ENCODE data around the gene MTPN.

MTPN gene

GRCh38 chr7:135925210-135925609 lies 51.9 kb downstream of the MTPN start:
- DNase-seq (ENCODE audit: low read depth, low spot score) = no peak

- no peak for DNase-seq (ENCODE audit: low read depth, low spot score)
Observed at GRCh38 chr7:135924302-135924701, 52.9 kb downstream of the MTPN start.

DNA sequence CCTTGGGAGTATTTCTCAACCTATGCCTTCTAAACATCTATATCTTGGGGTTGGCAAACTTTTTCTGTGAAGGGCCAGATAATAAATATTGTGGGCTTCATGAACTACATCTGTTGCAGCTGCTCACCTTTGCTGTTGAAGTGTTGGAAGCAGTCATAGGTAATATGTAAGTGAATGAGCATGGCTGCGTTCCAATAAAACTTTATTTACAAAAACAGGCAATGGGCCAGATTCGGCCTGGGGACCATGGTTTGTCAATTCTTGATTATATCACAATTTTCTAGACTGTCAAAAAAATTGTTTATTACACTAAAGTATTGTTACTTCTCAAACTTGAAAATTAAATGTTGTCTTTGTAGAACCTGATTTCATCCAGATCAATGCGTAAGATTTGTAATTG lies 54.9 kb downstream of the MTPN start:
- no peak for DNase-seq (ENCODE audit: low read depth, low spot score)

GRCh38 chr7:135920478-135920877 lies 56.7 kb downstream of the MTPN start:
- no peak for DNase-seq (ENCODE audit: low read depth, low spot score)

DNA sequence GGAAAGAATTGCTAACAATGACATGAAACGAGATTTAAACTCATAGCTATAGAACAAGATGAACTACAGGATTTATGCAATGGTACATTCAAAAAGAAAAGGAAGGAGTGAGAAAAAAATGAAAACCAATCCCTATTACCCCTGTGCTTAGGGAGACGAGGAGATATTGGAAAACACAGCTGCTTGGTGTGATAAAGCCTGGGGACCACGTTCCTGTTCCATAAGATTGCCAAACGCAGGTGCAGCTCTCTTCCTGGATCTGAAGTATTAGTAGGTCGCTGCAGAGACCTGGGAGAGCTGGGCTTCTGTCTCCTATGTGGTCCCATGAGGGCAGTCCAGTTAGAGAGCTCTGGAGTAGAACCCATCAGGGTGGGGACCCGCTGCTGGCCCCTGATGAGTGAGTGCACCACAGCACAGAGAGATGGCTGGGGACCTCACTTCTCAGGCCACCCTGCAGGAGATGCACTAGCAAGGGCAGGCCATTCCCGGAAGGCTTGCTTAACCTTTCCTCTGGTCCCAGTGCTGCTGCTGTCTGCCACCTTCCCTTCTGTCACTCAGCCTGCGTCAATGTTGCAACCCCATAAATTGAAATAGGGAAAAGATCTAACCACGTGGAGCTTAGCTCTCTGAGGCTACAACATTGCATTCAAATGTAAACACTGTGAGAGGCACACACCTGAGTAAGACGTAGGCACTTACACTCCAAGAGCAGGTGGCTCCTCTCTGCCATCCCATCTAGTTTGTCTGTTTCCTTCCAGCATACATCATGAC lies 57.9 kb downstream of the MTPN start:
- no peak for DNase-seq (ENCODE audit: low read depth, low spot score)

DNA sequence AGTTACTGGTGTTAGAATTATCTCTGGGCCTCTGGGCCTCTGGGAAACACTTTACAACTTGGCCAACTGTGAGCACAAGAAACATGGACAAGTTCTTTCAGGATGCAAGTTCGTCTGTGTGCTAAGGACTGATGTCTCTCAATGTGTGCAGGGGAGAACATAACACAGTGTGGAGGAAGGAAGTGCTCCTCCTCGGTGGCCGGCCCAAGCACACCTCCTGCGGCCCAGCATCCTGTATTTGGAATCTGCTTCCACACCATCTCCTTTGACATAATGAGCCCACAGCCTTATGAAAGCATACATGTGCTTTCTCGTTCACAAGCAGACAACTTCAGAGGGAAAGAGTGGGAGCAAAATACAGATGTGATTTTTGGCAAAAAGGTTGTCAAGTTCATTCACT lies 59.0 kb downstream of the MTPN start:
- no peak for DNase-seq (ENCODE audit: low read depth, low spot score)

- DNase-seq (ENCODE audit: low read depth, low spot score) = no peak
Observed at GRCh38 chr7:135917721-135918120, 59.4 kb downstream of the MTPN start.

GRCh38 chr7:135914346-135914745 lies 62.8 kb downstream of the MTPN start:
- DNase-seq (ENCODE audit: low read depth, low spot score) = no peak

- DNase-seq (ENCODE audit: low read depth, low spot score) = no peak
Observed at GRCh38 chr7:135913404-135913803, 63.8 kb downstream of the MTPN start.

GRCh38 chr7:135911099-135911498 lies 66.1 kb downstream of the MTPN start:
- DNase-seq (ENCODE audit: low read depth, low spot score) = no peak

DNA sequence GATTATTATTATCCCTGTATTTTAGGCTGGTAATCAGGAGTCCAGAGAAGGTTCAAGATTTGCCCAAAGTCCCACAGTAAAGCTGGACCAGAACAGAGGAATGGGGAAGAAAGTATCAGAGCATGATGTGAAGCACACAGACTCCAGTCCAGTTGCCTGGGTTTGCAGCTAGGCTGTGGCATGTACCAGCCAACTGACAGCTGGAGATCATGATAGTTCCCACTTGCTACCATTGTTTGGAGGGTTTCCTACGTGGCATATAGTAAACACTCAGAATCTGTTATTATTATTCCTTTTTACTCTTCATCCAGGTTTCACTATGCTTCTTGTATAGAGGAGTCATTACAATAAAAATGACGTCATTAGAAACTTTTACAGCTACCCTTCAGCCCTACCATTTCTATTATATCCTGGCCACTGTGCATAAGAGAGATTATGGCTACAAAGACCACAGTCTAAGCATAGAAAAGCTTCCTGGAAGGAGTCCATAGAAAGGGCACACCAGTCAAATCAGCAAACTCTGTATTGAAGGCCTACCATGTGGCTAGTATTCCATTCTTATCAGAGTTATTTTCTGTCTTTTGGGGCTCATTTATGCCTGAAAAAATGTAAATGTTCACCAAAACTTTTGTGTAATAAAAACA lies 66.6 kb downstream of the MTPN start:
- DNase-seq (ENCODE audit: low read depth, low spot score) = no peak

DNA sequence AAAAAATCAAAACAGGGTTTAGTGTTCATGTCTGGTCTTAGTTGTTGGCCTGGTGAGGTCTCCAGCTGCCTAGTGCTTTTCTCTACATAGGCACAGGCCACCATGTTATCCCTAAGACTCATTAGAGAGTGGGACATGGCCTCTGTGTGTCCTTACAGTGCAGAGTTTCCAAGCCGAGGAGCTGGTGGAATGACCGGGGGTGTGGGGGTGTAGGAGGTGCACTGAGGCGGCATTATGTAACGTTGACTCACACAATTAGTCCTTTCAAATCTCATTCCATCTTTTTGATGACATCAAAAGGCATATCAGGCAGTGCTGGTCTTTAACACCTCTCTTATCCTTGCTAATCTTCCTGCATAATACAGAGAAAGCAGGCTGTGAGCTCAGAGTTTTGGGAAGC lies 71.3 kb downstream of the MTPN start:
- DNase-seq (ENCODE audit: low read depth, low spot score) = no peak

DNA sequence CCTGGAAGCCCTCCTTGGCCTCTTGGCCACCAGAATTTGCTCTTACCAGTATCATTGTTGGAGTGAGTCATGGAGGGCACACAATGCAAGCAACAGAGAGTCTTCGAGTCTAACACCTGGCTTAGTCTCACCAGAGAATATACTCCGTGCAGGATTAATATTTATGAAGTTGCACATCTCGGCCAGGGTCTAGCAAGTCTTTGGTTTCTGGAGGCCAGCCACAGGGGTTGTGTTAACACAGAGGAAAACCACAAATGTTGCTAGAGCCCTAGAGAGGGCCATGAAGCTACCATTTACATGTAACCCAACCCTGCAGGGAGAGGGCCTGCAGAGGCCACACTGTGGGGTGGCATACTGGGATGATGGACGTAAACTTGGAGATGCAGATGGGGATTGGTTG lies 71.8 kb downstream of the MTPN start:
- no peak for DNase-seq (ENCODE audit: low read depth, low spot score)

DNA sequence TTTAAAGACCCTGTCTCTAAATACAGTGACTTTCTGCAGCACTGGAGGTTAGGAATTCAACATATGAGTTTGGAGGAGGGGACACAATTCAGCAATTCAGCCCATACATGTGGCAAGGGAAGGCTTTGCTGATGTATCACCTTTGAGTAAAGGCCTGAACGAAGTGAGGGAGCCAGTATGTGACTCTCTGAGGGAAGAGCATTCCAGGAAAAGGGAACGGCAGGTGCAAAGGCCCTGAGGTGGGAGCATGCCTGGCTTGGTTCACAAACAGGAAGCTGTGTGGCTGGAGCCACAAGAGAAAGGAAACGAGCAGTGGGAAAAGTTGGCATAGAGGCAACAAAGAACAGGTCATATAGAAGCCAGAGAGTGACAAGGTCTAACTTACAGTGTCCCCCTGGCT lies 72.9 kb downstream of the MTPN start:
- no peak for DNase-seq (ENCODE audit: low read depth, low spot score)

GRCh38 chr7:135901585-135902540 lies 75.3 kb downstream of the MTPN start:
- DNase-seq (ENCODE audit: low read depth, low spot score) = no peak

DNA sequence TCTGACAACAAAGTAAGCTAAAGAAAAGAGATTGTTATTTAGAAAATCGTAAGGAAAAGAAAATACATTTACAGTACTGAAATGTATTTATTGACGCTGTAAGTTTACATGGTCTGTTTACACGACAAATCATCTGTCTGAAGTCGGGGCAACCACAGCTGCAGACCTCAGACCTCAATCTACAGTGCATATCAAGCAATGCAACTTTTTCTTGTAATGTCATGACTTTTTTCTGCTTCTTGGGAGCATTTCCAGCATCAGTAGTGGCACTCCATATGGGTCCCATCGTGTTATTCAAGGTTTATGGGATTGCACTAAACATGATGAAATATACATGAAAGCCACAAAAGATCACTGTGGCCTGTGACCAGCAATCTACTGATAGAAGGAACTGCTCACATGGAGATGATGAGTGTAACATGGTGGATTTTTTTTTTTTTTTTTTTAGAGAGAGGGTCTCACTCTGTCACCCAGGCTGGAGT lies 77.1 kb downstream of the MTPN start:
- DNase-seq (ENCODE audit: low read depth, low spot score) = no peak

- DNase-seq (ENCODE audit: low read depth, low spot score) = no peak
Observed at GRCh38 chr7:135899458-135900064, 77.6 kb downstream of the MTPN start.

DNA sequence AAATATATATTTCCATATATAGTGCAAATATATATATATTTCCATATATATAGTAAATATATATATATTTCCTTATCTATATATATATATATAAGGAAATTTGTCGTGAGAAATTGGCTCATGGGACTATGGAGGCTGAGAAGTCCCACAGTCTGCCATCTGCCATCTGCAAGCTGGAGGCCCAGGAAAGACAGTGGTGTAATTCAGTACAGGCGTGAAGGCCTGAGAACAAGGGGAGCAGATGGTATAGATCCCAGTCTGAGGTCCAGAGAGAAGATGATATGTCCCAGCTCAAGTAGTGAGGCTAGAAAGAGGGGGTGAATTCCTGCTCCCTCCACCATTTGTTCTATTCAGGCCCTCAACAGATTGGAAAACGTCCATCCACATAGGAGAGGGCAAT lies 78.9 kb downstream of the MTPN start:
- DNase-seq (ENCODE audit: low read depth, low spot score) = no peak

DNA sequence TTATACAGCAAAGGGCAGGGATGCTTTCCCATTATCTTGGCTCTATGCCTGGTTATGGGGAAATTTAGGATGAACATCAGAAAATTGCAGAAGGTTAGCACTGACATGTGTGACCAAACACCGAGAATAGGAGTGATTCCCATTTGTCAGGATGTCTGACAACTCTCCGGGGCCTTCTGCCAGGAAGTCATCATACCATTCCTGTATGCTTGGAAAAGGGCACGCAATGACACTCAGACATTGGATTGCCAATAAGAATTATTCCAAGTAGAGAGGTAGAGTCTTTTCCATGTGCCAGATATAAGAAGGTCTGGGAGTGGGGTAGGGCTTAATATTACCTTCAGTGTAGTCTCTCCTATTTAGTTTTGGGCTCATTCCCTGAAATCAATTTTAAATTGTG lies 82.3 kb downstream of the MTPN start:
- DNase-seq (ENCODE audit: low read depth, low spot score) = no peak

- DNase-seq (ENCODE audit: low read depth, low spot score) = no peak
Observed at GRCh38 chr7:135889823-135890222, 87.3 kb downstream of the MTPN start.

- DNase-seq (ENCODE audit: low read depth, low spot score) = no peak
Observed at GRCh38 chr7:135888740-135889139, 88.4 kb downstream of the MTPN start.

All from activated naive CD8-positive, alpha-beta T cell treated with anti-CD3 and anti-CD28 coated beads, Interleukin-2, amount 50 U/mL, for 16 hours (primary cell).